ENCODE measurements around the gene INPP4B.
"Not testable (repeated sequence)": the region's sequence is repeated elsewhere in the genome, so short reads cannot be mapped to it uniquely, and the experiment has no call there.

Gene INPP4B

GRCh38 chr4:142101401-142101800 is 744.7 kb downstream of the INPP4B start:
- no peak for DNase-seq

GRCh38 chr4:142100941-142101340 is 745.2 kb downstream of the INPP4B start:
- no peak for DNase-seq

GRCh38 chr4:142098900-142099545 is 747.1 kb downstream of the INPP4B start:
- DNase-seq: no peak

GRCh38 chr4:142098380-142098779 is 747.7 kb downstream of the INPP4B start:
- DNase-seq: no peak

GRCh38 chr4:142097015-142097414 is 749.1 kb downstream of the INPP4B start:
- DNase-seq: no peak

- no peak for DNase-seq
Observed at GRCh38 chr4:142095886-142096605, 750.1 kb downstream of the INPP4B start.

- DNase-seq: no peak
Observed at GRCh38 chr4:142092941-142093340, 753.2 kb downstream of the INPP4B start.

- DNase-seq: no peak
Observed at GRCh38 chr4:142091691-142092182, 754.4 kb downstream of the INPP4B start.

- DNase-seq: no peak
Observed at GRCh38 chr4:142091085-142091513, 755.0 kb downstream of the INPP4B start.

GRCh38 chr4:142088906-142089305 is 757.2 kb downstream of the INPP4B start:
- DNase-seq: no peak

GRCh38 chr4:142085513-142086292 is 760.4 kb downstream of the INPP4B start:
- DNase-seq: no peak

- DNase-seq: no peak
Observed at GRCh38 chr4:142083264-142083663, 762.8 kb downstream of the INPP4B start.

- no peak for DNase-seq
Observed at GRCh38 chr4:142081025-142081424, 765.1 kb downstream of the INPP4B start.

GRCh38 chr4:142079959-142080358 is 766.1 kb downstream of the INPP4B start:
- DNase-seq: no peak

- DNase-seq: no peak
Observed at GRCh38 chr4:142077048-142077447, 769.1 kb downstream of the INPP4B start.

- not testable (repeated sequence) for DNase-seq
Observed at GRCh38 chr4:142068304-142068703, 777.8 kb downstream of the INPP4B start.

GRCh38 chr4:142066562-142066961 is 779.5 kb downstream of the INPP4B start:
- not testable (repeated sequence) for DNase-seq

- no peak for DNase-seq
Observed at GRCh38 chr4:142065086-142065647, 780.9 kb downstream of the INPP4B start.

GRCh38 chr4:142064181-142064580 is 781.9 kb downstream of the INPP4B start:
- no peak for DNase-seq

- DNase-seq: no peak
Observed at GRCh38 chr4:142045996-142046395, 800.1 kb downstream of the INPP4B start.

- no peak for DNase-seq
Observed at GRCh38 chr4:142044271-142044670, 801.8 kb downstream of the INPP4B start.

GRCh38 chr4:142043509-142043908 is 802.6 kb downstream of the INPP4B start:
- DNase-seq: no peak

- DNase-seq: no peak
Observed at GRCh38 chr4:142041788-142042187, 804.3 kb downstream of the INPP4B start.
